OCI-LY1 (cell line): ENCODE data around the gene CPN2.

Experiments used
- EZH2 ChIP-seq: fragments of 200-600 bp; sonication (generic), shearing (Covaris generic); IDR thresholded peaks from 2 replicates; pipeline ENCODE4 v1.8.0; 2017; ENCODE audit warnings: borderline replicate concordance, mixed run types, mild to moderate bottlenecking, antibody characterized with exemption, low read length, moderate library complexity, mixed read lengths
- TF ChIP-seq, protein P1 (sequence below): fragments of 200-600 bp; sonication (generic), shearing (Covaris generic); IDR thresholded peaks from 2 replicates; pipeline ENCODE4 v1.5.1; 2017; ENCODE audit warnings: mild to moderate bottlenecking, antibody characterized with exemption, low read length, moderate library complexity, mixed read lengths

DNA sequence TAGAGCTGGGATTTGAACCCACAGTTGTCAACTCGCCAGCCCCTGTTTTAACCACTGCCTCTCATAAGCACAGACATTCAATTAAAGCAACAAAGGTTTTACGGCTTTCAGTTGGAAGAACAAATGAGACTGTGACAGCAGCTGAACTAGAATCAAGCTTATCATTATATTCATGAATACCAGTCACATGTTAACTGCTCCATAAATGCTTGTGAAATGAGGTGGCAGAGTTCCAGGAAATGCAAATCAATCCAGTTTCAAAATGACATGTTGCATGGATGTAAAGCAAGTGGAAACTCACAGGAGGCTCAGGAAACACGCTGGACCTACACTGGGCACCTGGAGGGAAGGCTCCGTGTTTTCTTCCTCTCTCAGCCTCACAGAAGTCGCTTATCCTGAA, 44.1 kb upstream of the CPN2 start:
- TF ChIP-seq, protein P1, sequence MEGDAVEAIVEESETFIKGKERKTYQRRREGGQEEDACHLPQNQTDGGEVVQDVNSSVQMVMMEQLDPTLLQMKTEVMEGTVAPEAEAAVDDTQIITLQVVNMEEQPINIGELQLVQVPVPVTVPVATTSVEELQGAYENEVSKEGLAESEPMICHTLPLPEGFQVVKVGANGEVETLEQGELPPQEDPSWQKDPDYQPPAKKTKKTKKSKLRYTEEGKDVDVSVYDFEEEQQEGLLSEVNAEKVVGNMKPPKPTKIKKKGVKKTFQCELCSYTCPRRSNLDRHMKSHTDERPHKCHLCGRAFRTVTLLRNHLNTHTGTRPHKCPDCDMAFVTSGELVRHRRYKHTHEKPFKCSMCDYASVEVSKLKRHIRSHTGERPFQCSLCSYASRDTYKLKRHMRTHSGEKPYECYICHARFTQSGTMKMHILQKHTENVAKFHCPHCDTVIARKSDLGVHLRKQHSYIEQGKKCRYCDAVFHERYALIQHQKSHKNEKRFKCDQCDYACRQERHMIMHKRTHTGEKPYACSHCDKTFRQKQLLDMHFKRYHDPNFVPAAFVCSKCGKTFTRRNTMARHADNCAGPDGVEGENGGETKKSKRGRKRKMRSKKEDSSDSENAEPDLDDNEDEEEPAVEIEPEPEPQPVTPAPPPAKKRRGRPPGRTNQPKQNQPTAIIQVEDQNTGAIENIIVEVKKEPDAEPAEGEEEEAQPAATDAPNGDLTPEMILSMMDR, result no peak
- no peak for TF ChIP-seq EZH2
